Measurements from ENCODE around the gene AGT.
A peak's percentile ranks its signal among the peaks of the same experiment; 100 is the strongest.
"Not testable (repeated sequence)": the region's sequence is repeated elsewhere in the genome, so short reads cannot be mapped to it uniquely, and the experiment has no call there.

The AGT gene

GRCh38 chr1:230707732-230708630 is 5.9 kb downstream of the AGT start:
- no peak for DNase-seq (ENCODE audit: low read depth in 2 of 2)

DNA sequence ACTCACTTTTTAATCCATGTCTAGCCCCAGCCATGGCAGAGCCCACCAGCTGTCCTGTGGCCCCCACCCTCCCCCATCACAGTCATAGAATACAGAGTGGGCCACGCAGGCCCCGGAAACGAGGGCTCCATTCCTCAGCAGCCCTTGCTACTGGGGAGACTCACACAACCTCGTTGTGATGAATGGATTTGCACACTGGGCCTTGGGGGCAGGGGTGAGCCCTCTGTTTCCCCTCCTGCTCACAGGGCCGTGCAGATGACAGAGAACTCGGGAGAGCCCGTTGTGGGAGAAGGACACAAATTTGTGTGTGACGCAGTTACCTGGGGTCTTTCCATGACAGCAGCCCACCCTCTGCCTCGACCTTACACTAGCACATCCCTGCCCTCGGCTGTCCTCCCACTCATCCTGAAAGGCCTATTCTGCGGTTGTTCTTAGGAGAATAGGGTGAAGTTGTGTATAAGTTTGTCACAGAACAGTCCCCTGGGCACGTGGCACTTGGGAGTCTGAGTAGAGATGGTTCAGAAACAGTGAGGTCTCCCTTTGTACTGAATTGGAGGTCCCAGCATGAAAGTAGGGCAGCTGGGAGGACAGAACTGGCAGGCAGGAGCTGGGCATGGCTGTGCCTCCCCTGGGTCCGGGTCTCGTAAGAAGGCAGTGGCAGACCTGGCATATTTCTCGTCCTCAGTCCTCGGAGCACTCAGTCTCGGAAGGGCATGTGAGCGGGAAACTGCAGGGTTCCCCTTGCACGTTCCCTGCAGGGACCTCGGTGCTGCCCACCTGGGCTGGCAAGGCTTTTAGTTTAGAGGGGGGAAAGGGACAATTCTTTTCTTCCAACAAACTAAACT is 6.8 kb downstream of the AGT start:
- DNase-seq (ENCODE audit: low read depth in 2 of 2): no peak

- no peak for DNase-seq (ENCODE audit: low read depth in 2 of 2)
These were observed 7.8 kb downstream of the AGT start for GRCh38 chr1:230706020-230706699.

- DNase-seq (ENCODE audit: low read depth in 2 of 2): no peak
These were observed 8.5 kb downstream of the AGT start for GRCh38 chr1:230705289-230706019.

GRCh38 chr1:230704830-230705229 is 9.1 kb downstream of the AGT start:
- no peak for DNase-seq (ENCODE audit: low read depth in 2 of 2)

DNA sequence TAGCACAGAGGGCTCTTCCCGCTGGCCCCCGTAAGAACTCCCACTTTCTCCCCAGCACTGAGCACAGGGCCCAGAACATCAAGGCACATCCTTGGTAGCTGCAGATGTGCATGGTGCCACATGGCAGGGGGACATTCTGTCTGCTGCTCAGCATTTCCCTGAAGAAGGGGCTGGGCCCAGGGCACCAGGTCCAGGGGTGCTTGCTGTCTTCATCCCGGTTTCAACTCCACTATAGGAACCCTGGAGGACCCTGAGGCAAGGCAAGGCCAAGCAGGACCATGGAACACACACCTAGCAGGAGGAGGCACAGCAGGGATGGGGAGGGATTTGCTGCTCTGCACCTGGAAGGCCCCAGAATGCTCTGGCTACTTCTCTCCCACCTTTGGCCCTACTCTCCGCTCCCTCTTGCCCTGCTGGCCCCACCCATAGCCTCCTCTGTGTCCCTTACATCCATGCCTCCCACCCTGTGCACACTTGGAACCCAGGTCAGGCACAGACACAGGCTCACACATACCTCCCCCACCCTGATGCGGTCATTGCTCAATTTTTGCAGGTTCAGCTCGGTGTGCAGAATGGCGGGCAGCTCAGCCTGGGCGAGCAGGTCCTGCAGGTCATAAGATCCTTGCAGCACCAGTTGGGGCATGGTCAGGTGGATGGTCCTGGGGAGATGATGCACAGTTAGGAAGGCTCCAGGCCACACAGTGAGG is 10.1 kb downstream of the AGT start:
- no peak for DNase-seq (ENCODE audit: low read depth in 2 of 2)

DNA sequence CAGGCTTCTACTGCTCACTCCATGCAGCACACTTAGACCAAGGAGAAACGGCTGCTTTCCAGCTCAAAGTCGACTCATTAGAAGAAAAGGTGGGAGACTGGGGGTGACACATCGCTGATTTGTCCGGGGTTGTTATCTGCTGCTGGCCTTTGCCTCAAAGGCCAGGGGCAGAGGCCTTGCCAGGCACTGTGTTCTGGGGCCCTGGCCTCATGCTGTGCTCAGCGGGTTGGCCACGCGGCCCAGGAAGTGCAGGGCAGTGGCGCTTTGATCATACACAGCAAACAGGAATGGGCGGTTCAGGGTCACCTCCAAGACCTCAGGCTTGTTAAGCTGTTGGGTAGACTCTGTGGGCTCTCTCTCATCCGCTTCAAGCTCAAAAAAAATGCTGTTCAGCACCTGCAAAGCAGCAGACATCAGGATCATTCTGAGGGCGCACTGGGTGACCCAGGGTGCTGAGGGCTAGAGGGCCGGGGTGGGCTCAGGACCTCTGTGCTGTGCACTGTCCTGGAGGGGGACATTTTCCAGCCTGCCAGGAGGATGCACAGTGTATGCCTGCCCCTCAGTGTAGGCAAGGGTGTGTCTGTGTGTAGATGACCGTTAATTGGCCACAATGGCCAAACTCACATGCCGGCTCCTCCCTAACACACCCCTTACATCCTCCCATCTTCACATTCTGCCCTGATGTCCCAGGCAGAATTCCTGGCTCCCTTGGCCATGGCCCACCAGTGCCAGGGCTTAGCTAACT is 10.8 kb downstream of the AGT start:
- no peak for DNase-seq (ENCODE audit: low read depth in 2 of 2)

- DNase-seq (ENCODE audit: low read depth in 2 of 2): no peak
These were observed 11.8 kb downstream of the AGT start for GRCh38 chr1:230701895-230702768.

DNA sequence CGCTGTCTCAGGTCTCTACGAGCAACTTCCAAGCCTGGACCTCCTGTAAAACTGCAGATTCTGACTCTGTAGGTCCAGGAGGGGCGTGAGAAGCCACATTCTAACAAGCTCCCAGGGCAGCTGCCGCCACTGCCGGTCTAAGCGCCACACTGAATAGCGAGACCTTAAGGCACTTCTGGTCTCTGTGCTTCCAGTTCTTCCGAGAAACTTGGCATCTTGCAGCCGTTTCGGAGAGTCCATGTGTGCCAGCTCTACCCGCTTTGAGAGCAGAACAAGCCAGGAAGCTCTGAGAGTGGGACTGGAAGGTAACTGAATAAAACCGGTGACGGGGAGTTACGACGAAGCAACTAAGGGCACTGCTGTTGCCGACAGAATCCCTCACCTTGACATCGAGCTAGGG is 12.5 kb downstream of the AGT start:
- no peak for DNase-seq (ENCODE audit: low read depth in 2 of 2)

DNA sequence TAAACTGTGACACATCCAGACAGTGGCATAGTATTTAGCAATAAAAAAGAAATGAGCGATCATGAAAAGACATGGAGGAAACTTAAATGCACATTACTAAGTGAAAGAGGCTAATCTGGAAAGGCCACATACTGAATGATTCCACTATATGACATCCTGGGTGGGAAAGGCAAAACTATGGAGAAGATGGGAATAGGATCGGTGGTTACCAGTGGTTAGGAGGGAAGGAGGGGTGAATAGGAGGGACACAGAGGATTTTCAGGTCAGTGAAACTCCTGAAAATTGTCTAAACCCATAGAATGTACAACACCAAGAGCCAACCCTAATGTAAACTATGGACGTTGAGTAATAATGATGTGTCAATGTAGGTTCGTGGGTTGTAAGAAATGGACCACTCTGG is 13.8 kb downstream of the AGT start:
- DNase-seq (ENCODE audit: low read depth in 2 of 2): no peak

GRCh38 chr1:230699716-230700115 is 14.2 kb downstream of the AGT start:
- DNase-seq (ENCODE audit: low read depth in 2 of 2): no peak

DNA sequence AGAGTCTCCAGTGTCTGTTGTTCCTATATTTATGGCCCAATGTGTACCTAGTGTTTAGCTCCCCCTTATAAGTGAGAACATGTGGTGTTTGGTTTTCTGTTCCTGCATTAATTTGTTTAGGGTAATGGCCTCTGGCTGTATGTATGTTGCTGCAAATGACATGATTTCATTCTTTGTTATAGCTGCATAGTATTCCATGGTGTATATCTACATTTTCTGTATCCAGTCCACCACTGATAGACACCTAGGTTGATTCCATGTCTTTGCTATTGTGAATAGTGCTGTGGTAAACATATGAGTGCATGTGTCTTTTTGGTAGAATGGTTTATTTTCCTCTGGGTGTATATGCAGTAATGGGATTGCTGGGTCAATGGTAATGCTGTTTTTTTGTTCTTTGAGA is 15.0 kb downstream of the AGT start:
- DNase-seq (ENCODE audit: low read depth in 2 of 2): not testable (repeated sequence)

DNA sequence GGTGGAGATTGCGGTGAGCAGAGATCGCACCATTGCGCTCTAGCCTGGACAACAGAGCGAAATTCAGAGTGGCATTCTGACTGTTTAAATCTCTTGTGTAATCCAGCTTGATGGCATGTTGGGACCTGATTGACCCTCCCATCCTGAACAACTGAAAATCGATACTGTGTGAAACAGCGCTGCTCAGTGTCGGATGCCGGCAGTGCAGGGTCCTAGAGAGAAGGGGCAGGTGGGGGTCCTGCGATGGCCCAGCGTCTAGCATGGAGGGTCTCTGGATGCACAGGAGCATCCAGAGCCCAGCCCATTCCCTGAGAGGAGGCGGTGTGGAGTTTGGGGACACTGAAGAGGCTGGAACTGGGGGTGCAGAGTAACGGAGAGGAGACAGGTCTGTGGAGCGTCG is 15.8 kb downstream of the AGT start:
- DNase-seq (ENCODE audit: low read depth in 2 of 2): no peak

DNA sequence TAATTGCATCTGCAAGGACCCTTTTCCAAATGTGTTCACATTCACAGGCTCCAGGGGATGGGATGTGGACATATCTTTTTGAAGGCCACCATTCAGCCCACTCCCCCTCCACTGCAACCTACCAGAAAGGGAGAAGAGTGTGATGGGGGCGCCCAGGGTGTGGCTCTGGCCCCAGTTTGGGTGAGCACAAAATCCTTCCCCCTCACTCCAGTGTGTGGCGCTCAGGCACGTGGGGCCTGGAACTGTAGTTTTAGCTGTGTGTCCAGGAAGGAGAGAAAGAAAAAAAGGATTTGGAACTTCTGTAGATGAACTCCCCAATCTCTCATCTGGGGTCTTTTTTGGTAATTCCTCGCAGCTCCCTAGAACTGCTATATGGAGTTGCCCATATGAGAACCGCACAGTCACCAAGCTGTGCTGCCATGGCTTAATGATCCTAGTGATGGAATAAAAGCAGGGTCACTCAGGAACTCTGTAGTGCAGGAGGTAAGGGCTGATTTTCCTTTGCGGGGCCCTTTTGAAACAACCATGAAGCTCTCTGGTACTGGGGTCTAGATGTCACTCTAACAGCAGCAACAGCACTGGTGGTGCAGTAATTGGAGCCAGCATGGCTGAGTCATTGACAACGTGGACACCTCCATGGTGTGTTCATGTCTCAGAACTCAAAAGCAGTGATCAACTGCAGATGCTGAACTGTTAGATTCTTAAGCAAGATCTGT is 17.0 kb downstream of the AGT start:
- peak; percentile 47 to 52 for DNase-seq (ENCODE audit: low read depth in 2 of 2)

- DNase-seq (ENCODE audit: low read depth in 2 of 2): no peak
These were observed 17.7 kb downstream of the AGT start for GRCh38 chr1:230696218-230696617.

- no peak for DNase-seq (ENCODE audit: low read depth in 2 of 2)
These were observed 18.9 kb downstream of the AGT start for GRCh38 chr1:230694991-230695390.

DNA sequence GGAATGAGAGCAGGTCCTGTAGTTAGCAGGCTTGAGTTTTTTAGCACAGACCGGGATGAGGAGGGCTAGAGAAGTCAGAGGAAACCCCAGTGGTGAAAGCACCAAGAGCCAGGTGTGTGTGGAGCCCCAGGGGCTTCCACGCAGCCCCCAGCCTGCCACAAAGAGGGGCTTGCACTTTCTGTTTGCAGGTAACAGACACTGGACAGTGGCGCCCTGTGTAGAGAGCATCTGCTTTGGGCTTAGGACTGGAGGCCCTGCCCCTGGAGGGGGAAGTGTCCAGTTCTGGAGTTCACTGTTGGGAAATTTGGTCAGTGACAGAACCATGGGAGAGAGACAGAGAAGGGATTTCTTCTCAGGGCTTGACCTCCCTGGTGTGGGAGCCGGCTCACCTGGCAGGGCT is 19.5 kb downstream of the AGT start:
- no peak for DNase-seq (ENCODE audit: low read depth in 2 of 2)

DNA sequence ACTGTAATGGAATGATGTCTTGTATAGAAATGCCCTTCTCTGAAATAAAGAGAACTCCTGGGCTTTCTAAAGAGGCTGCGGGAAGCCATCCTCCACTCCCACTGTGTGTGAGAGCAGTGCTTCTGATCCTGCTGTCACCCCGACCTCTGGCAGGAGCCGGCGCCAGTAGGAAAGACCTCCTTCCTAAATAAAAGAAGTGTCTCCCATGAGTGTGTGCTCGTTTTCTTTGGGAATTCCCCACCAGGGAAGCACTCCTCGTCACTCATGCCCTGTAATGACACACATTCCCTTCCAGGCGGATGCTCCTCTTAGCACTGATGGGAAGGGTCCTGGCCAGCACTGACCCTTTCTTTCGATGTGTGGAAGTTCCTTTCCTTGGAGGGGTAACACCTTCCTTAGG is 20.1 kb downstream of the AGT start:
- no peak for DNase-seq (ENCODE audit: low read depth in 2 of 2)

DNA sequence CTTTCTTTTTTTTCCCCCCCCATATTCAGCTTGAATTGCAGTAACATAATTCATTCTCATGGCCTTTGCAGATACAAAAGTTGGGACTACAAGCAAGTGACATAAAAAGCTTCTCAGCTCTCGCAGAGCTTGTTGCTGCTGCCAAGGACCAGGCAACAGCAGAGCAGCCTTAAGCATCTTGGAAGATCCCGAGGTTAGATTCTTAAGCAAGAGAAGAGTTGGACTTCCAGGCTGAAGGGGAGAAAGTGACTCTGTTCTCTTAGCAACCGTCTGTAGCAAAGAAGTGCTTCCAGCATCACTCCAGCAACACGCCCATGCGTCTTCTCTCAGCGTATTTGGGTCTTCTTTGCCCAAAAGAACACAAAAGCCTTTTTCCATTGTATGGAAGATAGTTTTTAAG is 20.7 kb downstream of the AGT start:
- no peak for DNase-seq (ENCODE audit: low read depth in 2 of 2)

Data from fibroblast of skin of left biceps (primary cell).